Spleen (tissue), 11 donors: ENCODE results near the gene UCP2. TPM values are rescaled to one million over a fixed set of nuclear protein-coding genes. Genes with fewer than 3 reads are reported as not detected.

Experiments used
- DNase-seq: peaks from one replicate; pipeline ENCODE4 v3.0.0-alpha.2; 2020
- H3K27ac ChIP-seq, 8 donors: fragments of 200-600 bp; sonication (generic) in 7 of 8; 1 replicate in 4 of 8; 2 replicates in 4 of 8; pipeline versions ENCODE4 v1.5.0 to v1.8.0; 2016 to 2021; ENCODE audit warnings: inconsistent platforms in 4 of 8, mild to moderate bottlenecking in 4 of 8, moderate library complexity in 1 of 8
- H3K27me3 ChIP-seq, 7 donors: fragments of 200-600 bp; sonication (generic) in 6 of 7; replicated peaks in 1 of 7; 1 replicate in 4 of 7; 2 replicates in 3 of 7; pipeline versions ENCODE4 v1.5.0 to v1.8.0; 2016 to 2021; ENCODE audit warnings: inconsistent platforms in 3 of 7, mild to moderate bottlenecking in 1 of 7
- H3K36me3 ChIP-seq, 6 donors: fragments of 200-600 bp; sonication (generic) in 5 of 6; 1 replicate in 4 of 6; 2 replicates in 2 of 6; pipeline versions ENCODE4 v1.5.0 to v1.8.0; 2016 to 2021; ENCODE audit warnings: inconsistent platforms in 2 of 6
- H3K4me1 ChIP-seq, 6 donors: fragments of 200-600 bp; sonication (generic) in 5 of 6; 1 replicate in 3 of 6; 2 replicates in 3 of 6; pipeline versions ENCODE4 v1.5.0 to v1.8.0; 2016 to 2021; ENCODE audit warnings: inconsistent platforms in 3 of 6
- H3K4me3 ChIP-seq, 8 donors: fragments of 200-600 bp; sonication (generic) in 7 of 8; 1 replicate in 4 of 8; 2 replicates in 4 of 8; pipeline versions ENCODE4 v1.5.0 to v1.8.0; 2016 to 2021; ENCODE audit warnings: inconsistent platforms in 4 of 8, mild to moderate bottlenecking in 4 of 8, moderate library complexity in 2 of 8
- H3K9me3 ChIP-seq, 8 donors: fragments of 200-600 bp; sonication (generic) in 7 of 8; 1 replicate in 4 of 8; 2 replicates in 4 of 8; pipeline versions ENCODE4 v1.5.0 to v1.8.0; 2016 to 2021; ENCODE audit warnings: inconsistent platforms in 4 of 8
- POLR2A ChIP-seq, 3 donors: fragments of 450-650 bp; IDR thresholded peaks; one replicate each; pipeline ENCODE4 v1.5.1; 2017; ENCODE audit warnings: antibody characterized with exemption in 3 of 3, mild to moderate bottlenecking in 1 of 3
- POLR2AphosphoS5 ChIP-seq, 3 donors: sonication (generic); formaldehyde crosslinking; IDR thresholded peaks; one replicate each; pipeline ENCODE4 v1.5.1; 2017; ENCODE audit warnings: antibody characterized with exemption in 3 of 3
- WGBS, 5 donors: extraction: QIAGEN DNeasy Blood & Tissue Kit in 3 of 5; methylation state at CpG; one replicate each; pipeline versions ENCODE4 v1.1.5 to v1.1.7; 2013 to 2018; 5-methylcytosine and 5-hydroxymethylcytosine counted together
- intact Hi-C: fragments of 100-400 bp; cut with DNase I; formaldehyde crosslinking; loops from one replicate; pipeline ENCODE4 v1.15.0; 2023; ENCODE audit warnings: low total_unique reads
- polyA plus RNA-seq, 3 donors: library from polyadenylated mRNA; stranded (reverse); fragments of 200-250 nt; gene quantifications; one replicate each; pipeline ENCODE4 v1.2.1, GENCODE V29; 2013
- total RNA-seq, 7 donors: library from RNA; depleted of rRNA in 3 of 7; stranded (reverse); fragments of >200 nt in 3 of 7; fragmentation: NEBNext Ultra II Directional in 4 of 7; extraction: Animal tissue kit (Norgen Biotek cat#: 25700) in 4 of 7; gene quantifications; one replicate each; pipeline versions ENCODE4 v1.1.0 to v1.2.1, GENCODE V29; 2016 to 2021
- TF ChIP-seq, protein P1 (sequence below), 11 experiments: fragments of 200-600 bp in 7 of 11; fragments of 450-650 bp in 4 of 11; sonication (generic) in 4 of 11; IDR thresholded peaks in 8 of 11; conservative IDR thresholded peaks in 3 of 11; 1 replicate in 7 of 11; 2 replicates in 4 of 11; pipeline versions ENCODE4 v1.4.0 to v1.8.0; 2016 to 2021; ENCODE audit warnings: antibody characterized with exemption in 11 of 11, inconsistent platforms in 4 of 11, mild to moderate bottlenecking in 1 of 11
- donor health status: healthy with polysubstance abuse.
- donor health status: DM: no; HTN: no; CAD: no; lungs with moderate emphysema.
- donor health status: DM: no; HTN: no; CAD: no.
- donor health status: Bipolar disorder and iron deficiency.
- donor health status: healthy.
- donor health status: DM: no; HTN: no; CAD: no.
- donor health status: DM: yes; HTN: yes; CAD: no.

UCP2 gene
- total and polyA plus RNA-seq, 10 donors, result 209 to 556 (median 401) TPM

DNA sequence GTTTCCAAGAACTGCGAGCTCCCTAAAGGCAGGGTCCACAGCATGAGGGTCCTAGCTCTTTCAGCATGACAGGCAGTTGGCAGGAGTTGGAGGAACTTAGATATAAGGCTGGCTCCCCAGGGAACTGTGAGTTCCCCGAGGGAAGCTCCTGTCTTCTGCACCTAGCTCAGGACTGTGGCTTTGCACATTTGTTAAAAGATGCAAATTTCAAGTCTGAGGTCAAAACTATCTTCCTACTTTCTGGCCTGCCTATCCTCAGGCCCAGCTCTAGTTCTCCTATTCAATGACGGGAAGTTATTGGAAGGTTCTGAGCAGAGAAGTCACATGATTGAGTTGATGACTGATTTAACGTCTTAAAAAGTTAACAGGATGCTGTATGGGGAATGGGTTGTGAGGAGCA lies 37.9 kb upstream of the UCP2 start:
- Histone ChIP-seq H3K27me3 (no peaks in the 10 kb centered on the region), H3K36me3 (peaks cover 0 to 54% (median 0%) of the 10 kb centered on the region in 6 donors), H3K4me1 (peaks cover 13 to 88% (median 44%) of the 10 kb centered on the region in 6 donors), H3K4me3 (no peak overlapping the region), H3K27ac (peak overlapping the region in 7 of 8 donors; percentile 2 to 83 (median 75)), H3K9me3 (no peaks in the 10 kb centered on the region)
- peak in 1 of 3 donors; percentile 37 for TF ChIP-seq POLR2AphosphoS5 (IDR thresholded peaks at IDR 0.05)
- TF ChIP-seq, protein P1, sequence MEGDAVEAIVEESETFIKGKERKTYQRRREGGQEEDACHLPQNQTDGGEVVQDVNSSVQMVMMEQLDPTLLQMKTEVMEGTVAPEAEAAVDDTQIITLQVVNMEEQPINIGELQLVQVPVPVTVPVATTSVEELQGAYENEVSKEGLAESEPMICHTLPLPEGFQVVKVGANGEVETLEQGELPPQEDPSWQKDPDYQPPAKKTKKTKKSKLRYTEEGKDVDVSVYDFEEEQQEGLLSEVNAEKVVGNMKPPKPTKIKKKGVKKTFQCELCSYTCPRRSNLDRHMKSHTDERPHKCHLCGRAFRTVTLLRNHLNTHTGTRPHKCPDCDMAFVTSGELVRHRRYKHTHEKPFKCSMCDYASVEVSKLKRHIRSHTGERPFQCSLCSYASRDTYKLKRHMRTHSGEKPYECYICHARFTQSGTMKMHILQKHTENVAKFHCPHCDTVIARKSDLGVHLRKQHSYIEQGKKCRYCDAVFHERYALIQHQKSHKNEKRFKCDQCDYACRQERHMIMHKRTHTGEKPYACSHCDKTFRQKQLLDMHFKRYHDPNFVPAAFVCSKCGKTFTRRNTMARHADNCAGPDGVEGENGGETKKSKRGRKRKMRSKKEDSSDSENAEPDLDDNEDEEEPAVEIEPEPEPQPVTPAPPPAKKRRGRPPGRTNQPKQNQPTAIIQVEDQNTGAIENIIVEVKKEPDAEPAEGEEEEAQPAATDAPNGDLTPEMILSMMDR (IDR thresholded peaks at IDR 0.05 in 8 of 11, conservative IDR thresholded peaks at IDR 0.05 in 3 of 11), result no peak
- DNase-seq, result no peak
- intact Hi-C loops, result no loop called here
- WGBS, 5 donors, result 40 to 63% (median 46%) methylated on average over 4 of the region's 4 CpGs

DNA sequence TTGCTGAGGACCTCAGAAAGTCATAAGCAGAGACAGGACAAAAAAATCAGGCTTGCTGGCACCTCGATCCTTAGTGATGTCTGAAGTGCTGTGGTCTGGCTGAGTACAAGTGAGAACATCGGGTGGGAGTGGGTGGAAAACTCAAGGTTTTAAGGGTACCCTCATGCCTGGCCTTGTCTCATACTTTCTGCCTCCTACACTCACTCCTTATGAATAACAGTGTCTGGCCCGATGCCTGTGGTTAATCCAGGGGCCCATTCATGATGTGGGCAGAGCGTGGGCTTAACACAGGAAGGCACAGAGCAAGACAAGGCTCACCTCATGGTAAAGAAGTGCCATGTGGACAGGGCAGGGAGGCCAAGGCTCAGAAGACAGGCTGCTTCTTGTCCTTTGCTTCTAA lies 37.2 kb upstream of the UCP2 start:
- DNase-seq, result no peak
- Histone ChIP-seq H3K4me3 (no peak overlapping the region), H3K27ac (peak overlapping the region; percentile 2 to 83 (median 74)), H3K4me1 (peaks cover 13 to 88% (median 48%) of the 10 kb centered on the region in 6 donors), H3K36me3 (peaks cover 0 to 49% (median 0%) of the 10 kb centered on the region in 6 donors), H3K9me3 (no peaks in the 10 kb centered on the region), H3K27me3 (no peaks in the 10 kb centered on the region)
- intact Hi-C loops, result no loop called here
- WGBS, 5 donors, result 53 to 83% (median 68%) methylated on average over 4 of the region's 4 CpGs
- TF ChIP-seq, protein P1 (IDR thresholded peaks at IDR 0.05 in 8 of 11, conservative IDR thresholded peaks at IDR 0.05 in 3 of 11), result no peak
- TF ChIP-seq POLR2A (IDR thresholded peaks at IDR 0.05), result no peak
- TF ChIP-seq POLR2AphosphoS5 (IDR thresholded peaks at IDR 0.05), result no peak

DNA sequence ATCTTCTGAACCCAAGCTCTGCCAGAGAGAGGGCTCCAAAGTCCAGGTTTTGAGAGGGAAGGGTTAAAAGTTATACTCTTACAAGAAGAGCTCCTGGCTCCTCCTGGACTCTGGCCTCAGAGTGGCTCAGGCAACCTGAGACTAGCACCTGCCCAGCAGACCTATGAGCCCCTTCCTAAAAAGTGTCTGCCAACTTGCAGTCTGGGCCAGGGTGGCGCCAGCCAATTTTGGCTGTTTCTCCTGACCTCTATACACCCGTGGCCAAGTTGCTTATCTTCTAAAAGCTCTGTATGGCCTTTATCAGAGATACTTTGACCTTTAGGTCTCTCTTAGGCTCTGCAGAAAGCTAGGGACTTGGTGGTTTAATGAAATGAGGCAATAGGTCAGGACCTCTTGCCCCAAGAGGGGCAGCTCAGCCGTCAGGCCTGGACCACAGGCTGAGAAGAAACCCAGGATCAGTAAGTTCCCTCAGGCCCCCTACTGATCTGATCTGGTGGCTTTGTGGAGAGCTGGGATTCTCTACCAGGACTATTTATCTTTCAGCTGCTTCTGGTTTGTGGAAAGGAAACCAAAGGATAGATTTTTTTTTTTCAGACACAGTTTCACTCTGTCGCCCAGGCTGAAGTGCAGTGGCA lies 36.6 kb upstream of the UCP2 start:
- no peak for TF ChIP-seq POLR2AphosphoS5 (IDR thresholded peaks at IDR 0.05)
- TF ChIP-seq POLR2A (IDR thresholded peaks at IDR 0.05), result no peak
- TF ChIP-seq, protein P1 (IDR thresholded peaks at IDR 0.05 in 8 of 11, conservative IDR thresholded peaks at IDR 0.05 in 3 of 11), result no peak
- intact Hi-C loops, result no loop called here
- 53 to 74% (median 59%) methylated on average over 4 of the region's 4 CpGs for WGBS, 5 donors
- no peak for DNase-seq
- no peaks in the 10 kb centered on the region for H3K27me3 ChIP-seq
- H3K27ac ChIP-seq, result peak overlapping the region; percentile 29 to 83 (median 74)
- H3K9me3 ChIP-seq, result no peaks in the 10 kb centered on the region
- peaks cover 13 to 88% (median 50%) of the 10 kb centered on the region in 6 donors for H3K4me1 ChIP-seq
- H3K36me3 ChIP-seq, result peaks cover 0 to 51% (median 0%) of the 10 kb centered on the region in 6 donors
- H3K4me3 ChIP-seq, result no peak overlapping the region

DNA sequence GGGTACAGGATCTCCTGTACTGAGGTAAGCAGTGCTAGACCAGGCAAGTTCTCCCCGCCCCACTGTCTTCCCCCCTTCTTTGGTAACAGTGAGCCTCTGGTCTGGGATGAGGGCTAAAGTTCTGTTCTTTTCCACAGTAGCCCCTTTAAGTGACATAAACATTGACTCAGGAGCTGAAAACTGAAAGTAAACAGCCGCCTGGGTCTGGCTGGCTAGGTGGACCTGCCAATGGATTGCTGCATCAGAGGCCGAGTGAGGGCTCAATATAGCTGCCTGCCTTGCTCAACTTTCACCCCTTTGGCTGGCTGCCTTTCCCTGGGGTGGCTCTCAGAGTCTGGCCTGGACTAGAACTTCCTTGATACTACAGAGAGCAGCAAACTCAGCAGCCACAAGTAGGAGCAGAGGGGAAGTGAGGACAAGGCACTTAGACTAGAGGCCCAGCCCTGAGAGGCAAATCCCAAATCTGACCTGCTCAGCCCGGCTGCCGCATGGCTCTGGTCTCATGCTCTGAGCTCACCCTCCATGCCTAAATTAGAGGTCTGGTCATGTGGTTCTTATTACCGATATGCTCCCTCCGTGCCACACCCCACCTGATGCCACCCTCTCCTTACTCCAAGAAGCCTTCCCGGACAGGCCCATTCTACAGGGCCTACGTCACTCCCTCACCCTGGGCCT lies 35.8 kb upstream of the UCP2 start:
- peaks cover 0 to 58% (median 0%) of the 10 kb centered on the region in 6 donors for H3K36me3 ChIP-seq
- H3K9me3 ChIP-seq, result no peaks in the 10 kb centered on the region
- intact Hi-C loops, result no loop called here
- peaks cover 13 to 85% (median 49%) of the 10 kb centered on the region in 6 donors for H3K4me1 ChIP-seq
- no peak for DNase-seq
- H3K27ac ChIP-seq, result peak overlapping the region in 7 of 8 donors; percentile 42 to 83 (median 75)
- 55 to 81% (median 73%) methylated on average over 7 to 9 of the region's 9 CpGs for WGBS, 5 donors
- no peaks in the 10 kb centered on the region for H3K27me3 ChIP-seq
- peak in 2 of 3 donors; percentile 62 to 77 for TF ChIP-seq POLR2AphosphoS5 (IDR thresholded peaks at IDR 0.05)
- no peak for TF ChIP-seq POLR2A (IDR thresholded peaks at IDR 0.05)
- TF ChIP-seq, protein P1 (IDR thresholded peaks at IDR 0.05 in 8 of 11, conservative IDR thresholded peaks at IDR 0.05 in 3 of 11), result no peak
- H3K4me3 ChIP-seq, result no peak overlapping the region
